NCI-H1092 treated with DMSO at 0.1 percent for 48 hours (cell line): ENCODE data around the gene GSG1L2.

Source experiments
- DNase-seq: peaks from one replicate; lab custom pipeline; 2025; lab: John Stamatoyannopoulos, UW

GSG1L2 gene

DNA sequence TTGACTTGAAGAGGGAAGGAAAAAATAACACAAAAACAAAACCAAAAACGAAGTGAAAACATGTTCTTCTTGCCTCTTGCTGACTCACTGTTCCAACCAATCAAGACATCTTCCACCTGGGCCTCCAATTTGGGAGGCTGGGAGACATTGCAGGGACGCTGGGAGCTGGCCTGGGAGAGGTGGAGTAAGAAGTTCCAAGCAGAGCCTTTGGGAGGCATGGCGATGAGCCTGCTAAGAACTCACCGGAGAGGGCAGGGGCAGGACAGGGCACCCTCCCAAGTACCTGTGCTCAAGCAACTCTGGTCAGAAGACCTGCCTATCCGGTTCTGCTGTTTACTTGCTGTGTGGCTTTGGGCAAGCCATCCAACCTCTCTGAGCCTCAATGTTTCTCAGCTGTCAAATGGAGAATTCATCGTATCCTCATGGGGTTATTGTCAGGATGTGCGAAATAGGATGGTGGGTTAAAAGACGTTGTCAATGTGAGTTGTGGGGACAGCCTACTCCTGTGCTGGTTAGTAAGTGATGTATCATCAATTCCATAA, 3.0 kb upstream of the GSG1L2 start:
- no peak for DNase-seq

GRCh38 chr17:9824094-9824493, 2.2 kb upstream of the GSG1L2 start:
- no peak for DNase-seq

DNA sequence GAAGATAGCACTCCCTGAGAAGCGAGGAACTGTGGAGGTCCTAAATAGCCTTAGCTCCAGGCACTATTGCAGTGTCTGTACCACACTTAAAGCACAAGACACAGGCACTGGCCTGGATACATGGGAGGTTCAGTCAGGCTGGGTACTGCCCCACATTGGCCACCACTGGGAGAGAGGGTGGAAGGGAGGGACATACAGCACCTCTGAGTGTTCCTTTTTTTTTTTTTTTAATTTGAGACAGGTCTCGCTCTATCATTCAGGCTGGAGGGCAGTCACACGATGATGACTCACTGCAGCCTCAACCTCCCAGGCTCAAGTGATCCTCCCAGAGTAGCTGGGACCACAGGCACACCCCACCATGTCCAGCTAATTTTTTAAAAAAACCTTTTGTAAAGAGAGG, 1.4 kb downstream of the GSG1L2 start:
- DNase-seq = no peak

GRCh38 chr17:9818760-9819159, 3.1 kb downstream of the GSG1L2 start:
- no peak for DNase-seq

GRCh38 chr17:9817086-9817485, 4.8 kb downstream of the GSG1L2 start:
- DNase-seq = no peak

- DNase-seq = no peak
Measured at GRCh38 chr17:9816472-9816871, 5.4 kb downstream of the GSG1L2 start.

- no peak for DNase-seq
Measured at GRCh38 chr17:9814337-9814945, 7.4 kb downstream of the GSG1L2 start.

- no peak for DNase-seq
Measured at GRCh38 chr17:9813166-9813565, 8.7 kb downstream of the GSG1L2 start.

GRCh38 chr17:9811537-9811936, 10.3 kb downstream of the GSG1L2 start:
- DNase-seq = no peak

- DNase-seq = no peak
Measured at GRCh38 chr17:9811086-9811485, 10.8 kb downstream of the GSG1L2 start.

DNA sequence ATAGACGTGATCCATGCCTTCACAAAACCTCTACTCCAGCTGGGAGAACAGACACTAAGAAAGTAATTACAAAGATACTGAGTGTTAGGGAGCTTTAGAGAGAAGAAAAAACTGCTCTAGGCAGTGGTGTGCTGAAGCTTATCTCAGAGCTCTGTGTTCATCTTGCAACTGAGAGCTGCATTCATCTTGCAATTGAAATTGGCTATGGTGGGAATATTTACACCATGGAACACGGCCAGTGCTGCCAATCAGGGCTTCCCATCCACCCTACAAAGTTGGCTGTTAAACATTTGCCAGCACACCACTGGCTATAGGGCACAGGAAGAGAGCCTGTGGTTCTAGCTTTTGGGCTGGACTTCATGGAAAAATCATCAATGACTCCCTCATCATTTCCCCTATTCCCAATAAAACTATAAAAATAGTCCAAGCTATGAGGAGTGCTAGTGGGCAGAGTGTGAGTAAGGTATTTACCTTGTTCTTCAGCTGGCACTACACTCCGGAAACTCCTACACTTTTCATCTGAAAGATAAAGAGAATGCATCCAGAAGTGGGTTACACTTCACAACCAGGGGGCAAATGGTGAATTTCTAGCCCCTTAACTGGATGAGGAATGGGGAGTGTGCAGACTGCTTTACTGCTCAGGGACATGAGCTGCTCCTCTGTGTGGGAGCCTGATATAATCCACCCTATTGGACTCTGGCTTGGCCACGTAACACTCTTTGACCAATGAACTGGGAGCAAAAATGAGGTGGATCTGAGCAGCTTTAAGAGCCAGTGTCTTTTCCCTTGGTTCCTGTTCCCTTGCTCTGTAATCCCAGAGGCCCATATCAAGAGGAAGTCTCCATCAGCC, 11.6 kb downstream of the GSG1L2 start:
- DNase-seq = no peak

GRCh38 chr17:9809409-9809808, 12.5 kb downstream of the GSG1L2 start:
- DNase-seq = no peak

DNA sequence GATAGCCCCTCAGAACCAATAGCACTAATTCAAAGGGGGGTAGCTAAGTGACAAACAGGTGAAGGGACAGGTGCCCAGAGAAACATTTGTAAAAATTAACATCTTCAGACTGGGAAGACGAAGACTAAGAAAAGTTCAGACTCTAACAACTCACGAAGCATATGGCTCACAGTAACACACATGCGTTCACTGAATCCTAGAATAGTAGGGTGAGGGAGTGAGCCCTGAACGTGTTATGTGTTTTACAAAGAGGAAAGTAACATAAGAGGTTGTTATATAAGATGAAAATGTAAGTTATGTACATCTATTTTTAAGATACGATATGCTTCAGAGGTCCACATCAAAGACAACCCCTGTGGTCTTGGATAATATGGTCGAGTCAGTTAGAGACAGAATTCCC, 15.2 kb downstream of the GSG1L2 start:
- no peak for DNase-seq

GRCh38 chr17:9805769-9806168, 16.1 kb downstream of the GSG1L2 start:
- DNase-seq = no peak

DNA sequence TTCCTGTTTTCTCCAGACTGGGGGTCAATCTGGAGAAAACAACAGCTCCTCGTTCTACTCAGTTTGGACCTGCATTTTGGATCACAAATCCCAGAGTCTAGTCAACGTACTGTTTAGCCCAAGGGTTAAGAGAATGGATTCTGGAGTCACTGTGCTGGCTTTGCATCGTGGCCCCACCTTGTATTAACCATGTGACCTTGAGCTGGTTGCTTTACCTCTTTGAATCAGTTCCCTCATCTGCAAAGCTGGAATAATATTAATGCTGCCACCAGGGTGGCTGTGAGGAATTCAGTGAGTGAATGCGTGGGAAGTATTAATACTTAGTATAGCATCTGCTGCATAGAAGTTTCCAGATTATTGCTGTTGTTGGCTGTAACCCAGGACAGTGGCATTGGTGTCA, 19.2 kb downstream of the GSG1L2 start:
- no peak for DNase-seq

- DNase-seq = no peak
Measured at GRCh38 chr17:9802294-9802693, 19.6 kb downstream of the GSG1L2 start.

GRCh38 chr17:9801505-9801904, 20.4 kb downstream of the GSG1L2 start:
- no peak for DNase-seq

- no peak for DNase-seq
Measured at GRCh38 chr17:9798724-9799123, 23.2 kb downstream of the GSG1L2 start.

- no peak for DNase-seq
Measured at GRCh38 chr17:9798008-9798407, 23.9 kb downstream of the GSG1L2 start.

DNA sequence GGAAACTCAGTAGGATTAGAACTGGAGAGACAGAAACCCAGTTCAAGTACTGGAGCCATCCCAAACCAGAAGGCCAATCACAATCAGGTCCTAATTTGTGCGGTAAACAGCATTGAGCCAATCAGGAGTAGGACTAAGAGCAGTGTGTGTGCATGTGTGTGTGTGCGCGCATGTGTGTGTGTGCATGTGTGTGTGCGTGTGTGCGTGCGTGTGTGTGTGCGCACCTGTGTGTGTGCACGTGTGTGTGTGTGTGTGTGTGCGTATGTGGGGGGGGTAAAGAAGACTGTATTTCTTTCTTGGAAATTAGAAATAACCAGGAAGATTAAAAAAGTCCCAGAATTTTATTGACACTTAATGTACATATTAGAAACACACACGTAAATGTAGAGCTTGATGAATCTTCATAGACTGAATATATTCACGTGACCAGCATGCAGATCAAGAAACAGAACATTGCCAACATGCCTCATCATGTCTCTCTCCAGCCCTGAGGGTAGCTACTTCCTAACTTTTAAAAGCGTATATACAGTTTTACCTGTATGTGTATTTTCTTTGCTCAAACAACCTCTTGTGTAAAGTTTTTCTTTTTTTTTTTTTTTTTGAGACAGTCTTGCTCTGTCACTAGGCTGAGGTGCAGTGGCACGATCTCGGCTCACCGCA, 29.6 kb downstream of the GSG1L2 start:
- no peak for DNase-seq

GRCh38 chr17:9790889-9791876, 30.7 kb downstream of the GSG1L2 start, which contains the start of gene DHRS7C:
Gene DHRS7C, minus strand, starts transcription at chr17:9791592. Its CDS starts 308 bp downstream, at chr17:9791284.
- DNase-seq = no peak

GRCh38 chr17:9790316-9790715, 31.6 kb downstream of the GSG1L2 start:
- DNase-seq = no peak
